HepG2 (cell line): ENCODE results near the gene ARVCF. TPM values are rescaled to one million over a fixed set of nuclear protein-coding genes. Genes with fewer than 3 reads are reported as not detected.
A peak's percentile ranks its signal among the peaks of the same experiment; 100 is the strongest.

Experiments used
- ATAC-seq: fragments of 200-7000 bp; cut with Tn5 transposase; 3 replicates; pipeline ENCODE4 v1.9.1; 2020; ENCODE audit warnings: mild to moderate bottlenecking, moderate library complexity
- BruUV-seq: library from RNA; stranded (reverse); fragments of 400-500 nt; replicated peaks from 2 replicates; lab custom pipeline; 2021; lab: Mats Ljungman, UMichigan
- CTCF ChIA-PET: fragments of 300-600 bp; formaldehyde crosslinking; extraction: SDS; loops from one replicate; lab custom pipeline; 2021; ENCODE audit warnings: low total read pairs, inconsistent platforms, low intra/inter-chr PET ratio; lab: Yijun Ruan, JAX
- POLR2A ChIA-PET: fragments of 350-600 bp; sonication (Branson Sonifier 250); formaldehyde crosslinking; loops from one replicate; lab custom pipeline; 2020; ENCODE audit warnings: antibody characterized with exemption, inconsistent platforms; lab: Yijun Ruan, JAX
- DNase-seq: peaks from one replicate; pipeline ENCODE4 v3.0.0-alpha.2; 2015; ENCODE audit warnings: low spot score
- FAIRE-seq: peaks from 3 replicates; lab custom pipeline; 2011; peaks lifted over from hg19 to GRCh38; lab: Jason Lieb, UNC
- H2AFZ ChIP-seq: one replicate; pipeline ENCODE4 v1.6.1; 2011; ENCODE audit warnings: low read length, inconsistent platforms
- H3K27ac ChIP-seq: fragments of 300-600 bp; 3 replicates; pipeline ENCODE4 v1.8.0; 2011; ENCODE audit warnings: mixed run types, mild to moderate bottlenecking, mixed read lengths, low read length, inconsistent platforms; ENCODE audit not compliant: insufficient read depth; ENCODE audit errors: extremely low read length
- H3K27me3 ChIP-seq, 2 experiments: fragments of 200-600 bp in 1 of 2; 2 replicates in 1 of 2; 3 replicates in 1 of 2; pipeline versions ENCODE4 v1.6.0 to v1.8.0; 2011; ENCODE audit warnings: low read length in 2 of 2, mild to moderate bottlenecking in 2 of 2, moderate library complexity in 2 of 2, inconsistent platforms in 1 of 2; ENCODE audit not compliant: insufficient read depth in 2 of 2, control insufficient read depth in 1 of 2
- H3K36me3 ChIP-seq, 2 experiments: fragments of 200-600 bp in 1 of 2; replicated peaks in 1 of 2; 2 replicates in 1 of 2; 3 replicates in 1 of 2; pipeline versions ENCODE4 v1.5.1 to v1.8.0; 2011; ENCODE audit warnings: low read length in 2 of 2, inconsistent platforms in 1 of 2; ENCODE audit not compliant: insufficient read depth in 2 of 2, control insufficient read depth in 1 of 2
- H3K4me1 ChIP-seq: 2 replicates; pipeline ENCODE4 v1.5.1; 2012; ENCODE audit warnings: low read length, inconsistent platforms; ENCODE audit not compliant: insufficient read depth
- H3K4me2 ChIP-seq: 2 replicates; pipeline ENCODE4 v1.6.0; 2011; ENCODE audit warnings: low read depth, low read length, inconsistent platforms
- H3K4me3 ChIP-seq, 3 experiments: fragments of 200-600 bp in 1 of 3; sonication (generic), shearing (Covaris generic) in 1 of 3; replicated peaks in 1 of 3; 2 replicates each; pipeline ENCODE4 v1.5.1; 2011 to 2016; ENCODE audit warnings: low read length in 3 of 3, inconsistent platforms in 2 of 3, low read depth in 2 of 3, mild to moderate bottlenecking in 2 of 3, control low read depth in 1 of 3, mixed read lengths in 1 of 3; ENCODE audit not compliant: insufficient read depth in 1 of 3
- H3K79me2 ChIP-seq: one replicate; pipeline ENCODE4 v1.6.1; 2011; ENCODE audit warnings: low read length, inconsistent platforms; ENCODE audit not compliant: insufficient read depth
- H3K9ac ChIP-seq: 2 replicates; pipeline ENCODE4 v1.6.0; 2011; ENCODE audit warnings: mild to moderate bottlenecking, low read depth, low read length, inconsistent platforms; ENCODE audit not compliant: insufficient read depth
- H3K9me3 ChIP-seq: 2 replicates; pipeline ENCODE4 v1.5.1; 2012; ENCODE audit warnings: mild to moderate bottlenecking, low read length
- H4K20me1 ChIP-seq: 2 replicates; pipeline ENCODE4 v1.6.0; 2011; ENCODE audit warnings: inconsistent platforms, mild to moderate bottlenecking, low read length, moderate library complexity; ENCODE audit not compliant: insufficient read depth
- AGO1 ChIP-seq: fragments of 200-400 bp; formaldehyde crosslinking; IDR thresholded peaks from 2 replicates; pipeline ENCODE4 v1.6.1; 2017; ENCODE audit warnings: mild to moderate bottlenecking, low read depth, low read length, moderate library complexity; ENCODE audit not compliant: poor library complexity, severe bottlenecking
- AGO2 ChIP-seq: fragments of 200-400 bp; formaldehyde crosslinking; optimal IDR thresholded peaks from 2 replicates; pipeline ENCODE3; 2017; ENCODE audit warnings: mild to moderate bottlenecking, low read depth, low read length, moderate library complexity
- MBNL3 ChIP-seq: fragments of 250-450 bp; sonication (Bioruptor Pico); conservative IDR thresholded peaks from 2 replicates; pipeline ENCODE4 v1.8.0; 2022; ENCODE audit warnings: mild to moderate bottlenecking, inconsistent platforms
- PHF8 ChIP-seq: sonication (generic); formaldehyde crosslinking; IDR thresholded peaks from 2 replicates; pipeline ENCODE4 v1.5.0; 2020; ENCODE audit warnings: missing genetic modification reagents
- RBFOX2 ChIP-seq: fragments of 200-400 bp; formaldehyde crosslinking; IDR thresholded peaks from 2 replicates; pipeline ENCODE4 v1.6.1; 2017; ENCODE audit warnings: low read depth, mild to moderate bottlenecking, low read length
- ZBTB33 ChIP-seq: sonication (generic); formaldehyde crosslinking; IDR thresholded peaks from 2 replicates; pipeline ENCODE4 v1.4.0; 2020; ENCODE audit warnings: missing genetic modification reagents
- ZSCAN9 ChIP-seq: IDR thresholded peaks from 2 replicates; pipeline ENCODE4 v1.6.1; 2016; ENCODE audit warnings: borderline replicate concordance
- WGBS: methylation state at CpG from one replicate; pipeline ENCODE4 v1.1.6; 2017; ENCODE audit warnings: low lambda C conversion rate; 5-methylcytosine and 5-hydroxymethylcytosine counted together
- in situ Hi-C: cut with HindIII; loops from 2 replicates; pipeline ENCODE4 v1.10.0; 2017; ENCODE audit warnings: low pct_unique_long_range_greater_than_20kb; ENCODE audit not compliant: extremely low pct_ligation_motif_present
- intact Hi-C: fragments of 100-400 bp; cut with micrococcal nuclease; formaldehyde crosslinking; loops from one replicate; pipeline ENCODE4 v1.10.0; 2022; ENCODE audit not compliant: unreplicated experiment
- polyA plus RNA-seq, 8 experiments: library from polyadenylated mRNA; depleted of rRNA in 3 of 8; stranded (reverse) in 7 of 8; unstranded in 1 of 8; fragments of >200 nt; fragmentation: Illumina TruSeq in 4 of 8; extraction: Trizol in 4 of 8; gene quantifications; 2 replicates each; pipeline versions ENCODE4 v1.2.1 to v1.2.3, GENCODE V29; 2011 to 2016; ENCODE audit warnings: low read depth in 4 of 8, missing spikeins in 1 of 8, mixed read lengths in 1 of 8; ENCODE audit not compliant: insufficient read depth in 1 of 8
- total RNA-seq, 5 experiments: library from RNA; depleted of rRNA; stranded (reverse); fragments of >200 nt; fragmentation: Illumina TruSeq; extraction: Trizol; gene quantifications; 2 replicates each; pipeline ENCODE4 v1.2.3, GENCODE V29; 2016; ENCODE audit warnings: low read depth in 1 of 5
- TF ChIP-seq, protein P1 (sequence below): IDR thresholded peaks from 2 replicates; pipeline ENCODE4 v1.6.1; 2012; ENCODE audit warnings: inconsistent platforms

The ARVCF gene
- total and polyA plus RNA-seq, 2 of the 13 experiments (the other 11 are each of a cell fraction or from before 2014, with no cell fraction given), result 16.4 to 17.7 TPM

DNA sequence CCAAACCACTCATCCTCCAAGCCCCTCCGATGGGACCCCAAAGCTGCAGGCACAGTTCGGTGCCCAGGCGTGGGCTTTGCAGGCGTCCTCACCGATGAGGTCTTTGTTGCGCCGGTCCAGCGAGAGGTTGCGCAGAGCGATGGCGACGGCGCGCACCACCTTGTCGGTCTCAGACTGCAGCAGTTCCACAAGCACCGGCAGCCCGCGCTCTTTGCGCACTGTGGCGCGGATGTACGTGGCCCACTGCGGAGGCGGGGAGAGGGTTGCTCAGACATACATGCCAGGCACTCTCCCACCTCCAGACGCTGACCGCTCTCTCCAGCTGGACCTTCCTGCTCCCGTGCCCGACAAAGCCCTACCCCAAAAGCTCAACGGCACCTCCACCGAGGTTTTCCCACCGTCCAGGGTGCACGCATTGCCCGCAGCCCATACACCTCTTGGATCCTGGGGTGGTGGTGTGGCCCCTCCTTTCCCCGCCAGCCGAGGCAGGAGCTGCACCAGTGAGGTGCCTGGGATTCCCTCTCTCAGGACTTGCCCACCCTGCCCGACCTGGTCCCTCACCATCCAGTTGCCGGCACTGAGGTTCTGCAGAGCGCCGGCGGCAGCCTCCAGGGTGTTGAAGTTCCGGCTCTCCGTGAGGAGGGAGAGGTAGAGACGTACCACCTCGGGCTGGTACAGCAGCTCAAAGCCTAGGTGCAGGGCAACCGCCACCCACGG lies 42.9 kb downstream of the ARVCF start (continued):
- peak; percentile 36 for TF ChIP-seq AGO1
- TF ChIP-seq, all 625 proteins: peak for 4

GRCh38 chr22:19972652-19973550 lies 43.7 kb downstream of the ARVCF start:
- H4K20me1 ChIP-seq, result no peaks in the 10 kb centered on the region
- intact Hi-C loops (no loop called here), in situ Hi-C loops (loop anchor here (5.0 kb wide), 1 partner anchor 39 kb away; no protein-coding TSS in a partner anchor)
- H3K27me3 ChIP-seq, result no peaks in the 10 kb centered on the region
- no peak overlapping the region for H2AFZ ChIP-seq
- WGBS, result 96% methylated on average over 45 of the region's 50 CpGs
- H3K36me3 ChIP-seq, result peaks cover 7 to 10% of the 10 kb centered on the region in 2 experiments; a peak in 4 of 5 replicates
- H3K79me2 ChIP-seq, result no peaks in the 10 kb centered on the region
- H3K9ac ChIP-seq, result no peak overlapping the region
- BruUV-seq, result no TSS peak
- no peak overlapping the region for H3K4me3 ChIP-seq
- H3K27ac ChIP-seq, result no peak overlapping the region
- CTCF ChIA-PET, result no interaction called here
- H3K4me2 ChIP-seq, result no peak overlapping the region
- POLR2A ChIA-PET, result interaction anchor here (1.5 to 3.2 kb wide), 3 partner anchors 10 to 20 kb away, joined by 5 to 12 read pairs (median 11); no protein-coding TSS in a partner anchor
- no peak for DNase-seq
- TF ChIP-seq MBNL3, result no peak
- 0 out of 2 replicates have a peak, but pooled peaks have one; percentile 13 for TF ChIP-seq PHF8 (CRISPR knock-in tag)
- peak; percentile 59 for TF ChIP-seq AGO1
- peak; percentile 28; the same call in 1 of the 2 replicates for TF ChIP-seq RBFOX2
- TF ChIP-seq ZSCAN9 (CRISPR knock-in tag), result no peak
- peak; percentile 80; the same call in 1 of the 2 replicates for TF ChIP-seq ZBTB33 (CRISPR knock-in tag)
- peak; percentile 47 for TF ChIP-seq AGO2
- TF ChIP-seq, protein P1, sequence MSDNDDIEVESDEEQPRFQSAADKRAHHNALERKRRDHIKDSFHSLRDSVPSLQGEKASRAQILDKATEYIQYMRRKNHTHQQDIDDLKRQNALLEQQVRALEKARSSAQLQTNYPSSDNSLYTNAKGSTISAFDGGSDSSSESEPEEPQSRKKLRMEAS, result no peak
- no peak for FAIRE-seq
- ATAC-seq, result no peak
- peaks cover 37% of the 10 kb centered on the region for H3K4me1 ChIP-seq
- no peaks in the 10 kb centered on the region for H3K9me3 ChIP-seq
